OCI-LY3 (cell line): ENCODE data around the gene DLK1.

ENCODE experiments used
- H2AFZ ChIP-seq: fragments of 200-600, 300-600 bp; shearing (Covaris generic); 2 replicates; pipeline ENCODE4 v1.6.0; 2014; ENCODE audit warnings: antibody characterized with exemption, low read depth, low read length
- H3K27ac ChIP-seq: fragments of 200-600, 300-600 bp; sonication (generic); 2 replicates; pipeline ENCODE4 v1.5.1; 2014; ENCODE audit warnings: mild to moderate bottlenecking, low read length, moderate library complexity, mixed read lengths
- H3K27me3 ChIP-seq: fragments of 200-600, 300-600 bp; sonication (generic); 2 replicates; pipeline ENCODE4 v1.6.1; 2014; ENCODE audit warnings: low read depth, low read length, mixed read lengths
- H3K36me3 ChIP-seq: fragments of 200-600, 300-600 bp; sonication (generic); replicated peaks from 2 replicates; pipeline ENCODE3; 2014; ENCODE audit warnings: low read depth, low read length, mixed read lengths
- H3K4me1 ChIP-seq: fragments of 300-600, 200-600 bp; sonication (generic); 2 replicates; pipeline ENCODE4 v1.6.1; 2014; ENCODE audit warnings: low read length, mixed read lengths
- H3K4me2 ChIP-seq: fragments of 200-600, 300-600 bp; sonication (generic); 2 replicates; pipeline ENCODE4 v1.6.1; 2014; ENCODE audit warnings: low read length, mixed read lengths
- H3K4me3 ChIP-seq: fragments of 300-600, 200-600 bp; sonication (generic); 2 replicates; pipeline ENCODE4 v1.5.1; 2014; ENCODE audit warnings: antibody characterized with exemption, mild to moderate bottlenecking, low read length, moderate library complexity
- H3K79me2 ChIP-seq: fragments of 300-600, 200-600 bp; shearing (Covaris generic); 2 replicates; pipeline ENCODE4 v1.6.1; 2014; ENCODE audit warnings: mild to moderate bottlenecking, low read length, mixed read lengths
- H3K9ac ChIP-seq: fragments of 300-600, 200-600 bp; shearing (Covaris generic); 2 replicates; pipeline ENCODE4 v1.6.0; 2014; ENCODE audit warnings: mild to moderate bottlenecking, low read length, moderate library complexity
- H3K9me3 ChIP-seq: fragments of 200-600, 300-600 bp; shearing (Covaris generic); 2 replicates; pipeline ENCODE4 v1.6.1; 2014; ENCODE audit warnings: low read length, mixed read lengths; ENCODE audit not compliant: insufficient read depth
- H4K20me1 ChIP-seq: fragments of 200-600, 300-600 bp; sonication (generic); 2 replicates; pipeline ENCODE4 v1.6.1; 2016; ENCODE audit warnings: low read length, mixed read lengths; ENCODE audit not compliant: insufficient read depth
- CTCF ChIP-seq: fragments of 200-600, 300-600 bp; sonication (generic); IDR thresholded peaks from 2 replicates; pipeline ENCODE4 v1.5.1; 2014; ENCODE audit warnings: antibody characterized with exemption, low read length, low read depth
- EZH2phosphoT487 ChIP-seq: fragments of 200-600 bp; shearing (Covaris generic); IDR thresholded peaks from 2 replicates; pipeline ENCODE4 v1.6.1; 2018; ENCODE audit warnings: antibody characterized with exemption, mixed run types, low read depth

The DLK1 gene

DNA sequence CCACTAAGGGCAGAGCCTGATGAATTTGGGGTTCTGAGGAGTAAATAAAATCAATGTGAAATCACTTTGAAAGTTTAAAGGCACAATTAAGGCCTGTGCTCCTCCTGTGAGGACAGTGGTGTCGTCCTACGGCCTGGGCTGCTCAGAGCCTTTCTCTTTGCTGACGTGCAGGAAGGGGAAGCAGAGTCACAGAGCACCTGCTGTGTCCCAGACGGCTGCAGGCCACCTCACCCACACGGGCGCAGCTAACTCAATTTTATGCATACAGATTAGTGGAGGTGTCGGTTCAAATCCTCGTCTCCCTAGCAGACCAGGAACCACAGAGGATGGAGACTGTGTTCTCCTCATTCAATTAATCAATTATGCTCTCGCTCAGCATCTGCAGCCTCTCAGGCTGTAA, 11.4 kb upstream of the DLK1 start:
- H3K9ac ChIP-seq: no peak overlapping the region
- H3K27me3 ChIP-seq: peaks cover 18% of the 10 kb centered on the region; the same call in 1 of the 2 replicates
- H3K9me3 ChIP-seq: no peaks in the 10 kb centered on the region
- H3K79me2 ChIP-seq: no peaks in the 10 kb centered on the region
- TF ChIP-seq CTCF: no peak
- no peak for TF ChIP-seq EZH2phosphoT487
- H3K4me1 ChIP-seq: no peaks in the 10 kb centered on the region
- H3K4me2 ChIP-seq: no peak overlapping the region
- H3K36me3 ChIP-seq: no peaks in the 10 kb centered on the region
- no peak overlapping the region for H3K4me3 ChIP-seq
- H2AFZ ChIP-seq: no peak overlapping the region
- H3K27ac ChIP-seq: no peak overlapping the region
- no peaks in the 10 kb centered on the region for H4K20me1 ChIP-seq

GRCh38 chr14:100715803-100716202, 10.9 kb upstream of the DLK1 start:
- Histone ChIP-seq H3K4me2 (no peak overlapping the region), H3K9ac (no peak overlapping the region), H2AFZ (no peak overlapping the region), H3K9me3 (no peaks in the 10 kb centered on the region), H4K20me1 (no peaks in the 10 kb centered on the region), H3K36me3 (no peaks in the 10 kb centered on the region), H3K27ac (no peak overlapping the region), H3K79me2 (no peaks in the 10 kb centered on the region), H3K27me3 (peaks cover 19% of the 10 kb centered on the region; the same call in 1 of the 2 replicates), H3K4me3 (no peak overlapping the region), H3K4me1 (no peaks in the 10 kb centered on the region)
- TF ChIP-seq EZH2phosphoT487 (no peak), CTCF (no peak)

DNA sequence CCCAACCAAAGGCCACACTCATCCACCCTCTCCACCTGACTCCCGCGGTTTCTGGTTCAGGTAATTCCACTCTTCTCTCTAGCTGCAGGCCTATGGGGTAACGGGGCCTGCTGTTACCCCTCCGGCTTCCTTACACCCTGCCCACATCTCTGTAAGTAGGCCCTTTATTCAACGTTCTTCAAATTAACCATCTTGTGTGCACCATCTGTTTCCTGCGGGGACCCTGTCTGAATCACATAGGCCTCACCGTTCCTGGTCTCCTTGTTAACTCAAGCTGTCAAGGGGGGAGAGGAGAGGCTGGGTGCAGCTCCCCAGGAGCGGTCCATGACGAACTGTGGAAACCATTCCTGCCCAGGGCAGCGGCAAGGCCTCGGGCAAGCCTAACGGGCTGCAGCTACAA, 9.3 kb upstream of the DLK1 start:
- Histone ChIP-seq H3K9ac (no peak overlapping the region), H4K20me1 (no peaks in the 10 kb centered on the region), H3K4me2 (no peak overlapping the region), H3K27me3 (peaks cover 35% of the 10 kb centered on the region), H3K4me3 (no peak overlapping the region), H3K79me2 (no peaks in the 10 kb centered on the region), H3K27ac (no peak overlapping the region), H2AFZ (no peak overlapping the region), H3K36me3 (no peaks in the 10 kb centered on the region), H3K4me1 (no peaks in the 10 kb centered on the region), H3K9me3 (no peaks in the 10 kb centered on the region)
- no peak for TF ChIP-seq CTCF
- no peak for TF ChIP-seq EZH2phosphoT487

- Histone ChIP-seq H3K4me3 (no peak overlapping the region), H3K4me2 (no peak overlapping the region), H4K20me1 (no peaks in the 10 kb centered on the region), H3K9ac (no peak overlapping the region), H3K79me2 (no peaks in the 10 kb centered on the region), H3K9me3 (no peaks in the 10 kb centered on the region), H3K4me1 (no peaks in the 10 kb centered on the region), H3K27ac (no peak overlapping the region), H3K36me3 (no peaks in the 10 kb centered on the region), H2AFZ (no peak overlapping the region), H3K27me3 (peaks cover 40% of the 10 kb centered on the region)
- TF ChIP-seq EZH2phosphoT487 (no peak), CTCF (no peak)
These were observed 6.6 kb upstream of the DLK1 start for GRCh38 chr14:100719976-100720520.
